SKM-1 treated with dmso at 0.1 percent for 144 hours (cell line): ENCODE measurements around the gene SOWAHD.
A peak's percentile ranks its signal among the peaks of the same experiment; 100 is the strongest.
"Not testable (repeated sequence)": the region's sequence is repeated elsewhere in the genome, so short reads cannot be mapped to it uniquely, and the experiment has no call there.

ENCODE experiments used
- DNase-seq: peaks from one replicate; lab custom pipeline; 2025; ENCODE audit not compliant: unreplicated experiment; lab: John Stamatoyannopoulos, UW

SOWAHD gene

GRCh38 chrX:119758731-119759247 is 401 bp downstream of the SOWAHD start:
- DNase-seq: no peak

- DNase-seq: no peak
Measured at GRCh38 chrX:119759248-119759766, 919 bp downstream of the SOWAHD start.

- no peak for DNase-seq
Measured at GRCh38 chrX:119760026-119760877, 1.9 kb downstream of the SOWAHD start.

- DNase-seq: no peak
Measured at GRCh38 chrX:119762718-119763117, 4.3 kb downstream of the SOWAHD start.

GRCh38 chrX:119763181-119763580 is 4.8 kb downstream of the SOWAHD start:
- DNase-seq: no peak

- no peak for DNase-seq
Measured at GRCh38 chrX:119763836-119764387, 5.5 kb downstream of the SOWAHD start.

GRCh38 chrX:119768436-119768835 is 10.0 kb downstream of the SOWAHD start:
- DNase-seq: not testable (repeated sequence)

GRCh38 chrX:119769388-119769787 is 11.0 kb downstream of the SOWAHD start:
- not testable (repeated sequence) for DNase-seq

- peak; percentile 45 for DNase-seq
Measured at GRCh38 chrX:119775517-119776238, 17.3 kb downstream of the SOWAHD start.

- DNase-seq: no peak
Measured at GRCh38 chrX:119778829-119779228, 20.4 kb downstream of the SOWAHD start.

GRCh38 chrX:119783026-119783425 is 24.6 kb downstream of the SOWAHD start:
- peak; percentile 86 for DNase-seq

- peak; percentile 20 for DNase-seq
Measured at GRCh38 chrX:119784747-119785446, 26.5 kb downstream of the SOWAHD start.

GRCh38 chrX:119790977-119791436 is 32.6 kb downstream of the SOWAHD start:
- no peak for DNase-seq

- peak; percentile 84 for DNase-seq
Measured at GRCh38 chrX:119791437-119792231, 33.2 kb downstream of the SOWAHD start, which contains the start of gene RPL39. Gene RPL39, minus strand, starts transcription at chrX:119791630. Its CDS starts 54 bp downstream, at chrX:119791576.

- no peak for DNase-seq
Measured at GRCh38 chrX:119801253-119802221, 43.1 kb downstream of the SOWAHD start.

GRCh38 chrX:119802546-119802945 is 44.2 kb downstream of the SOWAHD start:
- DNase-seq: no peak

GRCh38 chrX:119808461-119808860 is 50.1 kb downstream of the SOWAHD start:
- not testable (repeated sequence) for DNase-seq

GRCh38 chrX:119809185-119809666 is 50.8 kb downstream of the SOWAHD start:
- no peak for DNase-seq
